Measurements from ENCODE around the gene TTC23.

DNA sequence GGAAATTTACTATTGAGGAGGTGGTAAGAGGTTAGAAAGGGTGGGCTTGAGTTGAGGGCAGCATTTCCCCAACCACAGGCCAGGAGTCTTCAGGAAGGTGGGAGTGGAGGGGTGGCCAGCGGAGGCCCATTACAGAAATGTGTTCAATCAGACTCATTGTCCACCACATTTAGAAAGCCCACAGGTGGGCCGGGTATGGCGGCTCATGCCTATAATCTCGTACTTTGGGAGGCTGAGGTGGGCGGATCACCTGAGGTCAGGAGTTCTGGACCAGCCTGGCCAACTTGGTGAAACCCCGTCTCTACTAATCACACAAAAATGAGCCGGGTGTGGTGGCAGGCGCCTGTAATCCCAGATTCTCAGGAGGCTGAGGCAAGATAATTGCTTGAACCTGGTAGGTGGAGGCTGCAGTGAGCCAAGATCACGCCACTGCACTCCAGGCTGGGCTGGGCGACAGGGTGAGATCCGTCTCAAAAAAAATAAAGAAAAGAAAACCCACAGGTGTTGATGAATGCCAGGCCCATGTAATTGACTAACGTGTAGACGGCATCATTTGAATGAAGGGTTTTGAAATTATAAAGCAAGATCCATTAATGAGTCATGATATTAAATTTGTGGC, 156.7 kb downstream of the TTC23 start:
- TF ChIP-seq, protein P1, sequence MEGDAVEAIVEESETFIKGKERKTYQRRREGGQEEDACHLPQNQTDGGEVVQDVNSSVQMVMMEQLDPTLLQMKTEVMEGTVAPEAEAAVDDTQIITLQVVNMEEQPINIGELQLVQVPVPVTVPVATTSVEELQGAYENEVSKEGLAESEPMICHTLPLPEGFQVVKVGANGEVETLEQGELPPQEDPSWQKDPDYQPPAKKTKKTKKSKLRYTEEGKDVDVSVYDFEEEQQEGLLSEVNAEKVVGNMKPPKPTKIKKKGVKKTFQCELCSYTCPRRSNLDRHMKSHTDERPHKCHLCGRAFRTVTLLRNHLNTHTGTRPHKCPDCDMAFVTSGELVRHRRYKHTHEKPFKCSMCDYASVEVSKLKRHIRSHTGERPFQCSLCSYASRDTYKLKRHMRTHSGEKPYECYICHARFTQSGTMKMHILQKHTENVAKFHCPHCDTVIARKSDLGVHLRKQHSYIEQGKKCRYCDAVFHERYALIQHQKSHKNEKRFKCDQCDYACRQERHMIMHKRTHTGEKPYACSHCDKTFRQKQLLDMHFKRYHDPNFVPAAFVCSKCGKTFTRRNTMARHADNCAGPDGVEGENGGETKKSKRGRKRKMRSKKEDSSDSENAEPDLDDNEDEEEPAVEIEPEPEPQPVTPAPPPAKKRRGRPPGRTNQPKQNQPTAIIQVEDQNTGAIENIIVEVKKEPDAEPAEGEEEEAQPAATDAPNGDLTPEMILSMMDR (IDR thresholded peaks at IDR 0.05): no peak
- TF ChIP-seq POLR2A (IDR thresholded peaks at IDR 0.05): no peak
- no peak for TF ChIP-seq EP300 (IDR thresholded peaks at IDR 0.05)
- TF ChIP-seq POLR2AphosphoS5 (IDR thresholded peaks at IDR 0.05): no peak
